Adrenal gland (tissue), 19 donors: ENCODE data around the gene SGSH. TPM values are rescaled to one million over a fixed set of nuclear protein-coding genes. Genes with fewer than 3 reads are reported as not detected.
A peak's percentile ranks its signal among the peaks of the same experiment; 100 is the strongest.

Source experiments
- DNase-seq, 7 donors: peaks; one replicate each; pipeline ENCODE4 v3.0.0-alpha.2; 2019 to 2020
- H3K27ac ChIP-seq, 5 donors: fragments of 200-600 bp; sonication (generic) in 4 of 5; 1 replicate in 3 of 5; 2 replicates in 2 of 5; pipeline versions ENCODE4 v1.5.1 to v1.8.0; 2016 to 2020; ENCODE audit warnings: mild to moderate bottlenecking in 1 of 5
- H3K27me3 ChIP-seq: fragments of 200-600 bp; 2 replicates; pipeline ENCODE4 v1.8.0; 2021
- H3K36me3 ChIP-seq, 2 donors: fragments of 200-600 bp; replicated peaks in 1 of 2; 1 replicate in 1 of 2; 2 replicates in 1 of 2; pipeline versions ENCODE4 v1.5.1 to v1.8.0; 2018 to 2022
- H3K4me1 ChIP-seq, 2 donors: fragments of 200-600 bp; replicated peaks in 1 of 2; 1 replicate in 1 of 2; 2 replicates in 1 of 2; pipeline versions ENCODE4 v1.5.1 to v1.8.0; 2018 to 2021
- H3K4me3 ChIP-seq, 4 donors: fragments of 200-600 bp; sonication (generic) in 3 of 4; one replicate each; pipeline ENCODE4 v1.5.1; 2016 to 2018
- H3K9me3 ChIP-seq, 3 donors: fragments of 200-600 bp; sonication (generic) in 1 of 3; replicated peaks in 1 of 3; 1 replicate in 2 of 3; 2 replicates in 1 of 3; pipeline versions ENCODE4 v1.5.1 to v1.8.0; 2016 to 2021
- POLR2A ChIP-seq, 2 donors: fragments of 450-650 bp; IDR thresholded peaks; one replicate each; pipeline ENCODE4 v1.6.1; 2017; ENCODE audit warnings: antibody characterized with exemption in 2 of 2, mild to moderate bottlenecking in 2 of 2, moderate library complexity in 1 of 2
- WGBS, 4 donors: extraction: QIAGEN DNeasy Blood & Tissue Kit in 2 of 4; methylation state at CpG; one replicate each; pipeline versions ENCODE4 v1.1.5 to v1.1.7; 2013 to 2017; 5-methylcytosine and 5-hydroxymethylcytosine counted together
- intact Hi-C, 2 donors: fragments of 100-400 bp; cut with DNase I; formaldehyde crosslinking; loops; one replicate each; pipeline versions ENCODE4 v1.14.1 to v1.15.0; 2022 to 2023
- long read RNA-seq, 10 donors: library from polyadenylated mRNA in 3 of 10; unstranded in 2 of 10; stranded (forward) in 1 of 10; transcript quantifications; one replicate each; pipeline ENCODE4 v2.0.0 and lab custom pipeline, GENCODE V29; 2021 to 2026
- polyA plus RNA-seq, 3 donors: library from polyadenylated mRNA; stranded (reverse); fragments of 200-250 nt in 2 of 3; fragments of 350-450 nt in 1 of 3; fragmentation: Illumina TruSeq in 1 of 3; extraction: RNeasy Lipid Tissue Mini Kit (QIAGEN cat#74804) in 1 of 3; gene quantifications; one replicate each; pipeline ENCODE4 v1.2.3, GENCODE V29; 2013 to 2014
- total RNA-seq, 9 donors: library from RNA; depleted of rRNA in 4 of 9; stranded (reverse); fragments of >200 nt in 4 of 9; fragments of 120-200 nt in 1 of 9; fragmentation: NEBNext Ultra II Directional in 1 of 9; extraction: Animal tissue kit (Norgen Biotek cat#: 25700) in 1 of 9; gene quantifications; one replicate each; pipeline versions ENCODE4 v1.1.0 to v1.2.4, GENCODE V29; 2013 to 2023
- TF ChIP-seq, protein P1 (sequence below), 6 experiments: fragments of 450-650 bp in 4 of 6; fragments of 200-600 bp in 2 of 6; sonication (generic) in 1 of 6; IDR thresholded peaks; 1 replicate in 5 of 6; 2 replicates in 1 of 6; pipeline versions ENCODE4 v1.5.1 to v1.8.0; 2016 to 2021; ENCODE audit warnings: antibody characterized with exemption in 6 of 6, mild to moderate bottlenecking in 2 of 6, moderate library complexity in 1 of 6
- donor health status: healthy with polysubstance abuse.
- donor health status: Bipolar disorder and iron deficiency.
- donor health status: DM: yes; HTN: yes; CAD: no.
- donor health status: DM: no; HTN: no; CAD: no.
- donor health status: DM: no; HTN: no; CAD: no.
- donor health status: DM: yes; HTN: yes; CAD: no.

The SGSH gene
- total RNA-seq (100 to 1,000 TPM in 4 of 9 donors, 10 to 100 TPM in 5; 46.8 to 194 (median 71.3) TPM), polyA plus RNA-seq (100 to 1,000 TPM in 2 of 3 donors, 10 to 100 TPM in 1; 33.3 to 167 (median 136) TPM)
- long read RNA-seq, donor 1, full-length matches to known transcripts, result 18 of 42 reads
- long read RNA-seq, donor 1, partial matches to known transcripts, result 14 of 42 reads
- long read RNA-seq, donor 1, other reads (novel, unspliced or antisense), result 10 of 42 reads
- long read RNA-seq, donor 2, full-length matches to known transcripts, result 13 of 115 reads
- long read RNA-seq, donor 2, partial matches to known transcripts, result 102 of 115 reads
- long read RNA-seq, donor 2, other reads (novel, unspliced or antisense), result 0 of 115 reads
- long read RNA-seq, donor 3, full-length matches to known transcripts, result 10 of 15 reads
- long read RNA-seq, donor 3, partial matches to known transcripts, result 5 of 15 reads
- long read RNA-seq, donor 3, other reads (novel, unspliced or antisense), result 0 of 15 reads
- long read RNA-seq, donor 4, transcript SGSH-201 (8 exons, 2,784 nt), result major isoform, 18 of 35 reads
- long read RNA-seq, donor 4, partial matches to known transcripts, result 4 of 35 reads
- long read RNA-seq, donor 4, other reads (novel, unspliced or antisense), result 13 of 35 reads
- long read RNA-seq, donor 5, transcript SGSH-201 (8 exons, 2,784 nt), result major isoform, 148 of 256 reads
- long read RNA-seq, donor 5, partial matches to known transcripts, result 80 of 256 reads
- long read RNA-seq, donor 5, other reads (novel, unspliced or antisense), result 28 of 256 reads
- long read RNA-seq, donor 6, transcript SGSH-201 (8 exons, 2,784 nt), result major isoform, 6 of 17 reads
- long read RNA-seq, donor 6, partial matches to known transcripts, result 1 of 17 reads
- long read RNA-seq, donor 6, other reads (novel, unspliced or antisense), result 10 of 17 reads
- long read RNA-seq, donor 7, full-length matches to known transcripts, result 14 of 23 reads
- long read RNA-seq, donor 7, partial matches to known transcripts, result 9 of 23 reads
- long read RNA-seq, donor 7, other reads (novel, unspliced or antisense), result 0 of 23 reads
- long read RNA-seq, donor 8, full-length matches to known transcripts, result 39 of 91 reads
- long read RNA-seq, donor 8, partial matches to known transcripts, result 36 of 91 reads
- long read RNA-seq, donor 8, other reads (novel, unspliced or antisense), result 16 of 91 reads
- long read RNA-seq, donor 9, full-length matches to known transcripts, result 13 of 26 reads
- long read RNA-seq, donor 9, partial matches to known transcripts, result 13 of 26 reads
- long read RNA-seq, donor 9, other reads (novel, unspliced or antisense), result 0 of 26 reads
- long read RNA-seq, donor 10, full-length matches to known transcripts, result 21 of 31 reads
- long read RNA-seq, donor 10, partial matches to known transcripts, result 10 of 31 reads
- long read RNA-seq, donor 10, other reads (novel, unspliced or antisense), result 0 of 31 reads

DNA sequence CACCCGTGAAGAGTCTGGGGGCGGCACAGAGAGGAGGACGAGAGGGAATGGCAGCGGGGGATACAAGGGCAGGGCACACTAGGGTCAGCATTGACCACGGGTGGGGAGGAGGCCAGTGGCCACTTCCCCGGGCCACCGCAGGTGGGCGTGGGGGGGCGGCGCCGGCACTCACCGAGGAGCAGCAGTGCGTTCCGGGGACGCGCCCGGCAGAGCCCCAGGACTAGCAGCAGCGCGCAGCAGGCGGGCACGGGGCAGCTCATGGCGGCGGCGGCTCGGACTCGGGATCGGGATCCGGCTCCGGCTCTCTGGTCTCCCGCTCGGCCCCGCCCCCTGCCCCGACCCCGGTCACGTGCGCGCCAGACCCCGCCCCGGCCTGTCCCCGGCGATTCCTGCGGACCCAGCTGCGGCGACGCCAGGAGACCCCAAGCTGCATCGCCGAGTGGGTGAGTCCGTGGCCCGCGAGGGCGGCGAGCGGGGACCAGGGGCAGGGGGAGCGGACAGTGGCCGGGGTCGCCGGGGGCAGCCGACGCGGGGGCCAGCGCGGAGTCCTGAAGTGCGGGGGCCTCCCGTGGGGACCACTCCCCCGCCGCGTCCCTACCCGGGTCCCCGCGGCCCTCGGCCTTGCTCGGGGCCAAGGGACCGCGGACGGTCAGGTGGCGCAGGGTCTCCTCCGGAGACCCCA, at the start of gene SGSH, which contains the start of gene SLC26A11:
Gene SGSH, minus strand, starts transcription at position 280 of the 682 bp plus-strand sequence. Its CDS starts 20 bp downstream, at position 260.
Gene SLC26A11, plus strand, starts transcription at position 374 of the 682 bp plus-strand sequence. CDS start 1,134 bp downstream, outside the sequence.
- no peaks in the 10 kb centered on the region for H3K9me3 ChIP-seq
- DNase-seq, result peak; percentile 82 to 92 (median 89)
- H3K27ac ChIP-seq, result peak within 1 kb of the TSS; percentile 32 to 95 (median 88)
- H3K4me3 ChIP-seq, result peak within 1 kb of the TSS; percentile 71 to 92 (median 82)
- TF ChIP-seq POLR2A (IDR thresholded peaks at IDR 0.05), result peak in 1 of 2 donors; percentile 76
- TF ChIP-seq, protein P1, sequence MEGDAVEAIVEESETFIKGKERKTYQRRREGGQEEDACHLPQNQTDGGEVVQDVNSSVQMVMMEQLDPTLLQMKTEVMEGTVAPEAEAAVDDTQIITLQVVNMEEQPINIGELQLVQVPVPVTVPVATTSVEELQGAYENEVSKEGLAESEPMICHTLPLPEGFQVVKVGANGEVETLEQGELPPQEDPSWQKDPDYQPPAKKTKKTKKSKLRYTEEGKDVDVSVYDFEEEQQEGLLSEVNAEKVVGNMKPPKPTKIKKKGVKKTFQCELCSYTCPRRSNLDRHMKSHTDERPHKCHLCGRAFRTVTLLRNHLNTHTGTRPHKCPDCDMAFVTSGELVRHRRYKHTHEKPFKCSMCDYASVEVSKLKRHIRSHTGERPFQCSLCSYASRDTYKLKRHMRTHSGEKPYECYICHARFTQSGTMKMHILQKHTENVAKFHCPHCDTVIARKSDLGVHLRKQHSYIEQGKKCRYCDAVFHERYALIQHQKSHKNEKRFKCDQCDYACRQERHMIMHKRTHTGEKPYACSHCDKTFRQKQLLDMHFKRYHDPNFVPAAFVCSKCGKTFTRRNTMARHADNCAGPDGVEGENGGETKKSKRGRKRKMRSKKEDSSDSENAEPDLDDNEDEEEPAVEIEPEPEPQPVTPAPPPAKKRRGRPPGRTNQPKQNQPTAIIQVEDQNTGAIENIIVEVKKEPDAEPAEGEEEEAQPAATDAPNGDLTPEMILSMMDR (IDR thresholded peaks at IDR 0.05), result peak in 1 of 6 experiments; percentile 16
- intact Hi-C loops, result loop anchor here in 1 of 2 donors (5.0 kb wide), 1 partner anchor 73 kb away; the partner anchor contains the start of gene EIF4A3
- no peaks in the 10 kb centered on the region for H3K27me3 ChIP-seq
- H3K36me3 ChIP-seq, result peaks cover 0 to 25% of the 10 kb centered on the region in 2 donors
- 0 to 1% (median 0%) methylated on average over 5 to 77 of the region's 77 CpGs for WGBS, 4 donors
- H3K4me1 ChIP-seq, result peaks cover 15 to 27% of the 10 kb centered on the region in 2 donors

DNA sequence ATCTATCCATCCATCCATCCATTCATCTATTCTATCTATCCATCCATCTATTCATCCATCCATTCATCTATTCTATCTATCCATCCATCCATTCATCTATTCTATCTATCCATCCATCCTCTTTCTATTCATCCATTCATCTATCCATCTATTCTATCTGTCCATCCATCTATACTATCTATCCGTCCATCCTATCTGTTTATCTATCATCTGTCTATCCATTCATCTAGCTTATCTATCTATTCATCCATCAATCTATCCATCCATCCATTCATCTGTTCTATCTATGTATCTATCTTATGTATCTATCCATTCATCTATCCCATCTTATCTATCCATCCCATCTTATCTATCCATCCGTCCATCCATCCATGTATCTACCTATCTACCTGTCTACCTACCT, 49.3 kb upstream of the SGSH start:
- Histone ChIP-seq H3K27ac (peak overlapping the region in 2 of 5 donors; percentile 67 to 79), H3K9me3 (no peaks in the 10 kb centered on the region), H3K4me3 (no peak overlapping the region), H3K36me3 (peaks cover 0 to 52% of the 10 kb centered on the region in 2 donors), H3K4me1 (peaks cover 0 to 18% of the 10 kb centered on the region in 2 donors), H3K27me3 (no peaks in the 10 kb centered on the region)
- intact Hi-C loops, result no loop called here
- 82 to 90% (median 86%) methylated on average over 2 of the region's 2 CpGs for WGBS, 4 donors
- no peak for DNase-seq
- TF ChIP-seq POLR2A (IDR thresholded peaks at IDR 0.05), result no peak
- TF ChIP-seq, protein P1 (IDR thresholded peaks at IDR 0.05), result no peak

DNA sequence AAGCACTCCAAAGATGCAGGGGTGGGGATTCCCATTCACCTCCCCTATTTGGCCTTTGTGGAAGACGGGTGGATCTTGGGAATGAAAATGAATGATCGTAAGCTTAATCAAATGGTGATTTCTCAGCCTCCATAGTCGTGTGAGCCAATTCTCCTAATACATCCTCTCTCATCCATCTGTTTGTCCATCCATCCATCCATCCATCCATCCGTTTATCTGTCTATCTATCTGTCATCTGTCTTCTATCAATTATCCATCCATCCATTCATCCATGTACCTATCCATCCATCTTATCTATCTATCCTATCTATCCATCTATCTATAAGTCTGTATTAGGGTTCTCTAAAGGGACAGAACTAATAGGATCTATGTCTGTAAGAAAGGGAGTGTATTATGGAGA, 48.3 kb upstream of the SGSH start:
- no peak for TF ChIP-seq POLR2A (IDR thresholded peaks at IDR 0.05)
- TF ChIP-seq, protein P1 (IDR thresholded peaks at IDR 0.05), result no peak
- intact Hi-C loops, result no loop called here
- no peak for DNase-seq
- no peaks in the 10 kb centered on the region for H3K9me3 ChIP-seq
- H3K36me3 ChIP-seq, result peaks cover 0 to 45% of the 10 kb centered on the region in 2 donors
- no peak overlapping the region for H3K4me3 ChIP-seq
- H3K27ac ChIP-seq, result no peak overlapping the region
- 84 to 98% (median 95%) methylated on average over 4 of the region's 4 CpGs for WGBS, 4 donors
- no peaks in the 10 kb centered on the region for H3K27me3 ChIP-seq
- H3K4me1 ChIP-seq, result peaks cover 3 to 28% of the 10 kb centered on the region in 2 donors
